ENCODE data around the gene FLT1.

Gene FLT1

DNA sequence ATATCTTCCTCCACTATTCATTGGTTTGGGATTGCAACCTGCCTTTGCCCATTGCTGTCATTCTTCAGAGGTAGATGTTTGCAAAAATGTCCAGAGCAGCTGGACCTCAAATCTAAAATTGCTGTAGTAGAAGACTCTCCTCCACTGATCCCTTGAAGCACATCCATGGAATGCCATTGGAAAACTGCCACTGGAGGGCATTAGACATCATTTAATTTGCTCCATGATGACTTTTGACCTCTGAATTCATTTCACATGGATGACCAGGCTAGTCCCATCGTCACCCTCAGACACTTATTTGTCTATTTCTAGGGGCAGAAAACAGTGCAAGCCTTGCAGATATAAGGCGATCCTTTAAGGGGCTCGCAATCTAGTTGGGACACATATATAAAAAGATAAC lies 33.9 kb upstream of the FLT1 start:
- DNase-seq = no peak

DNA sequence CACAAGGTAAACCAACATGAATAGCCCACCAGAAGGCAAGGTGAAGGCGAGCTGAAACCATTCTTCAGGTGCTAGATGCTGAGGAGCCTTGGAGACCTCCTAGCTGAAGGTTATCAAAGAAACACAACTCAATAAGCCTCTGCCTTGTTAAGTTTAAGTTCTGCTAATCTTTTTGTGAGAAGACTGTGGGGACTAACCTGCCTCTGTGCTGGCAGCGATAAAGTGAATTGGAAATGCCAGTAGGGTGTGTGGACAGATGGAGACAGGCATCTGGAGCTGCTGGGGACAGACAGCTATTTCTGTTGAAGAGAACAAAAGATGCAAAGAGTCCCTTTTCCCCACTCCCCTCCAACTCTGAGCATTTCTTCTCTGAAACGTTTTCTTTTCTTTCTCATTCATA lies 33.5 kb upstream of the FLT1 start:
- DNase-seq = no peak

DNA sequence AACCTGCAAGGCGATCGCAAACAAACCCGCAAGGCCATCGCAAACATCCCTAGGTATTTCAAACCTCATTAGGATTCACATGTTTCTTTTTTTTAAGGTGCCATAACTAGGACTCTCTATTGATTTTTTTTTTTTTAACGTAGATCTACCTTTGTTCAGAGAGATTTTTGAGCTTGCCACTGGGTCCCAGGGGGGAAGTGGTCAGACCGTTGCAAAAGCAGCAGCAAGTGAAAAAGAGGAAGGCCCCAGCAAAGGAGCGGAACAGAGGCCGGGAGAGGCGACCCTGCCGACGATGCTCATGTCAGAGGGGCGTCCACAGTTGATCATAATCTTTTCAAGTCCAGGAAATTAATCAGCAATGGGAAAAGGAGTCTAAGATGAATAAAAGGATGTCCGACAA lies 32.7 kb upstream of the FLT1 start:
- peak; percentile 70 to 86 (median 84) for DNase-seq

DNA sequence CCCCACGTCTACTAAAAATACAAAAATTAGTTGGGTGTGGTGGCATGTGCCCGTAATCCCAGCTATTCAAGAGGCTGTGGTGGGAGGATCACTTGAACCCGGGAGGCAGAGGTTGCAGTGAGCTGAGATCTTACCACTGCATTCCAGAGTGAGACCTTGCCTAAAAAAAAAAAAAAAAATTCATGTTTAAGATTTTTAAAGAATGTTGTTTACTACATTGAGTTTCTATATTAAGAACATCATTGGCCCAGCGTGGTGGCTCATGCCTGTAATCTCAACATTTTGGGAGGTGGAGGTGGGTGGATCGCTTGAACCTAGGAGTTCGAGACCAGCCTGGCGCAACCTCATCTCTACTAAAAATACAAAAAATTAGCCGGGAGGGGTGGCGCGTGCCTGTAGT lies 31.9 kb upstream of the FLT1 start:
- no peak for DNase-seq

DNA sequence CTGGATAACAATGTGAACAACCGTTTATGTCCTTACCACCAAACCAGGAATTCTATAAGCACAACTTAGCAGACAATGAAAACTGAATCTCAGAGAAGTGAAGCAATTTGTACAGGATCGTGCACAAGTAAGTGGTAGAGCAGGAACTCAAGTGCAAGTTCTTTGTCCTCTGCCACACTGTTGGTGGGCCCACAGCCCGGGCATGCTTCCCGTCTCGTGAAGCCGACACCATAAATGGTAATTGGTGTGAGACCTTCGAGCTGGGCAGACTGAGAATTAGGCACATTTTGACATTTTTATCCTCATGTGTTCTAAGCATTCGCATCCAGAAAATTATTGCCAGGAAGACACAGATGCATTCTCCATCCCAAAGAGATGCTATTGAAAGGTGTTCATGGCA lies 27.9 kb upstream of the FLT1 start:
- no peak for DNase-seq

DNA sequence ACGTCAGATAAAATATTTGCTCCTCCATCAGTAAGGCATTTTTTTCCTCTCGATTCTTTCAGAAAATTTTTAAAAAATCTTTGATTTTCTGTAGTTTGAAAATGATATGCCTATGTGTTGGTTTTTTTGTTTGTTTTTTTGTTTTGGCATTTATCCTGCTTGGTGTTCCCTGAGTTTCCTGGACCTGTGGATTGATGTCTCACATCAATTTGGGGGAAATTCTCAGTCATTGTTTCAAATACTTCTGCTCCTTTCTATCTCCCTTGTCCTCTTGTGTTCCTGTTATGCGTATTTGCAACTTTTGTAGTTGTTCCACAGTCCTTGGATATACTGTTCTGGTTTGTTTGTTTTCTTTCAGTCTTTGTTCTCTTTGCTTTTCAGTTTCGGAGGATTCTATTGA lies 18.8 kb upstream of the FLT1 start:
- DNase-seq = no peak

DNA sequence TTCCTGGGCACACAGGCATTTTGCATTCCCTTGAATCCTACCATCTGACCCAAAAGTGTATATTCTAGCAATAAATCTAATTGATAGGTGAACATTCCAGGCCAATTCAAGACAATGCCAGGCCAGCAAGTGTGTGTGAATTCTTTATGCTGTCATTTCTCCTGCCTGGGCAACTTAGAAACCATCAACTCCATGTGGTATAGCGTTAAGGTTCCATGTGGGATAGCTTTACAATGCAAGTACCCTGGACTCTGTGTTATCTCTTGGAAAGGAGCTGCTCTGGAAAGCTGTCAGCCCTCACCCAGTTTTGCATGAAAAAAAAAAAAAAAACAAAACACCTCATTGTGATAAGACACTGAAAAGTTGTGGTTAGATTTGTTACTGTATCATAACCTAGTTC lies 15.6 kb upstream of the FLT1 start:
- DNase-seq = no peak

DNA sequence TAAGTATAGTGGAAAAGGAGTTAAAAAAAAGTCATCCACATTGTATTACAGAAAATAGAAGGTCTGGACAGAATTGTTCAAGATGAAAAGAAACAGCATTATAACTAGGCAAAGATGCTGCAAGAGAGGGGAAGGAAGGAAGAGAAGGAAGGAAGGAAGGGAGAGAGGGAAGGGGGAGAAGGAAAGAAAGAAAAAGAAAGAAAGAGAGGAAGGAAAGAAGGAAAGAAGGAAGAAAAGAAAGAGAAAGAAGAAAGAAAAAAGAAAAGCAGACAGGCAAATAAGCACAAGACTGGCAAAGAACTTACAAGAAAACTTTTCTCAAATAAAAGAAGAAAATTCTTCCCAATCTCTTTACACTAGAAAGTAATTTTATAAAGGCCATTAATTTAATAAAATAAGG lies 15.1 kb upstream of the FLT1 start:
- DNase-seq = no peak

DNA sequence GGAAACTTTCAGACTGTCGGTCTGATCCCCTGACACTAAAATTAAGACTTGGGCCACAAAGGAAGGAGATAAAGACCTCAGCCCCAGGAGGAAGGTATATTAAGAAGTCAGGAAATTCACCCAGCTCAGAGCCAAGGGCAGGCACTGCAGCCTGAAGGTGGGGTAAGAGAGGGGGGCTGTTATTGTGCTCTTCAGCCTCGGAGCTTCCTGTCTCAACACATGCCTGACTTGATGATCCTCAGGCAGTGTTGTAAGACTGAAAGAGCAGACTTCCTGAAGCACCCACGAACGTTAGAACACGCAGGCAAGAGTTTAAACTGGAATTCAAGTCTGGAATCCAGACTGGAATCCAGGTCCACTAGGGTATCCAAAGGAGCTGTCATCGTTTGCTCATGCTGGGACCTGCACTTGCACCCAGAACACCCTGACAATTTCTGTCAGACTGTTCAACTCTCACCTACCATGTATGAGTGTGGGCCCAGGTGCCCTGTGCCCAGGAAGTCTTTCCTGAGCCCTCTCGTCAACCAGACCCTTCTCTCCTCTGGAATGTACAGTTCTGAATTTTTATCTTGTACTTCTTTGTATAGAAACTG lies 10.7 kb upstream of the FLT1 start:
- peak; percentile 46 to 73 (median 68) for DNase-seq

DNA sequence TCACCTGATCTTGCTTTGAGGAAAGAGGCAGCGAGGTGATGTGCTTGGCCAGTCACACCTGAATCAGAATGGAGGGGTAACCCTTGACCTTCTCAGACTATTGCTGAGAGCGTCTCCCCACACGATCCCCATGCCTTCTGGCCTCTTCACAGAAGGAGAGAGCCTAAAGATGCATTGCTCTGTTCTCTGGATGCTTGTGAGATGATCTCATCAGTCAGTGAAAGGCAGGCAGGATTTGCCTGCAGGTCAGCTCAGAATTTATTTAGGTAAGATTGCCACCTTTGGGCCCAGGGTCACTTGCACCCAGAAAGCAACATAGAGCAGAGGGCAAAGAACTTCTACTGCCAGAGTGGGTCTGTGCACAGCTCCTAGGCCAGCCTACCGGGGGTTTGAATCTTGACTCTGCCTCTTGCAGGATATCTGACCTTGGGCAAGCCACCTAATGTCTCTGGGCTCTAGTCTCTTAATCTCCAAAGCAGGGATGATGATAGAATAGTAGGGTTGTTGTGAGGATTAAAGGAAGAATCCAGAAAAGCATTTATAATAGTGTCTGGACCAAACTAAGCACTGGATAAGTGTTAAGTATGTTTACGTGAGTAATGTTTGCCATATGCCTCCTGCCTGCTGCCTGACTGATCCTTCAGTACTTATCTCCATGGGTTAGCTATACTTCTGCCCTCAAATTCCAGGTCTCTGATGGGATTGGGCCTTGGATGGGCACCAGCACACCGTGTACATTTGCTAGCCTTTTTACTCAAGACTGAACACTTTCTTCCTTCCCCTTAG lies 8.4 kb upstream of the FLT1 start:
- DNase-seq = no peak

DNA sequence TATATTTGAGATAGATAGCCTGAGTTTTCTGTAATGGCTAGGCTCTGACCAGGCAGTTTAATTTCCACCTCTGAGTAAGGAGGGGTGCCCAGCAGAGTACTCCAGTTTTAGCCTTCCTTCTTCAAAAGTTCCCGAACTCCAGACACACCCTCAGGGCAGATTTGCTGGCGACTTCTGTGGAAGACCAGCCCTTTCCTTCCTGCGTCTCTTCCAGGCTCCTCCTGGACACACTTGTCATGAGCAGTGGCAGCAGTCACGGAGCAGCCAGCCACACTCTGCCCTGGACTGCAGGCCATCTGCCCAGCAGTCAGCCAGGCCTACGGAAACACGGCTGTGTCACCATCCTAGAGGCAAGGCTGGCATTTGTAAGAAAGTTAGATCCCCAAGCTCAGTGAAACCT lies 6.6 kb upstream of the FLT1 start:
- DNase-seq = no peak

DNA sequence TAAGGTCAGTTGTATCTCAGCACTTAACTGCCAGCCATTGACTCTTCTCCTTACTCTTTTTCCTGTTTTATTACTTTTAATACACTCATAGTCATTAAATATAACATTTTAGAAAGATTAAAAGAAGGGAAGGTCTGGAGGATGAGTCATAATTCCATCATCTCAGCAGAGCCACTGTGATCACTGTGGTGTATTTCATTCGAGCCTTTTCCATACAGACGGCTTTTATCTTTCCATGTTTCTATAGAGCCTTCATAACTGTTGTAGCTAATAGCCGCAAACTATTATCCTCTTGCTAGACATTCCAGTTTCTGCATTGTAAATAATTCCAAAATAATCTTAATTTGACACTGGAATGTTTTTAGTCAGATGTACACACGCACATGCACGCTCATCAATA lies 4.7 kb upstream of the FLT1 start:
- no peak for DNase-seq

DNA sequence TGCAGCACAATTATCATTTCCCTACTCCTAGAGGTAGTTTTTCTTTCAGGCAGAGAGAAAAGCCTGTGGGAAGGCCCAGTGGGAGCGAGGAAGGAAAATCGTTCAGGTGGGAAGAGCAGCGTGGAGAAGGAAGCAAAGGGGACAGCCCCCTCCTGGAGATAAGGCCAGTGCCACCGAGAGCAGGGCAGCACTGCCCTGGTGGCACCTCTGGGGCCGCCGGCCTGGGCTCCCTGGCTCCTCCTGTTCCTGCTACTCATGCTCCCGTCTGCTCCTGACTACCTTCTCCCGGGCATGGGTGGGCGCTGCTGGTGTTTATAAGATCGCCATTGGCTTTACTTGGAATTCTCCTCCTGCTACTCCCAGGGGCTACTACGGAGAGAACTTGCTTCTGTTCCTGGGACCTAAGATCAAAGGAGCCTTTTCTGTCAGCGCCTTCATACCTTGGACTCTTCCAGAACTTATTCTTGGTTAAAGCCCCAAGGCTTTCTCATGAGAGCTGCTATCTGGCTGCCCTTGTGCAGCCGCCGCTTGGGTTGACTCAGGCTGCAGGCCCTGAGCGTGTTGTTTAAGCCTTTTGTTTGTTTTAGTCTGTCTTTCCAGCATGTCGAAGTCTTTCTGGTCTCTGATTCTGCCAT lies 3.7 kb upstream of the FLT1 start:
- DNase-seq = no peak

DNA sequence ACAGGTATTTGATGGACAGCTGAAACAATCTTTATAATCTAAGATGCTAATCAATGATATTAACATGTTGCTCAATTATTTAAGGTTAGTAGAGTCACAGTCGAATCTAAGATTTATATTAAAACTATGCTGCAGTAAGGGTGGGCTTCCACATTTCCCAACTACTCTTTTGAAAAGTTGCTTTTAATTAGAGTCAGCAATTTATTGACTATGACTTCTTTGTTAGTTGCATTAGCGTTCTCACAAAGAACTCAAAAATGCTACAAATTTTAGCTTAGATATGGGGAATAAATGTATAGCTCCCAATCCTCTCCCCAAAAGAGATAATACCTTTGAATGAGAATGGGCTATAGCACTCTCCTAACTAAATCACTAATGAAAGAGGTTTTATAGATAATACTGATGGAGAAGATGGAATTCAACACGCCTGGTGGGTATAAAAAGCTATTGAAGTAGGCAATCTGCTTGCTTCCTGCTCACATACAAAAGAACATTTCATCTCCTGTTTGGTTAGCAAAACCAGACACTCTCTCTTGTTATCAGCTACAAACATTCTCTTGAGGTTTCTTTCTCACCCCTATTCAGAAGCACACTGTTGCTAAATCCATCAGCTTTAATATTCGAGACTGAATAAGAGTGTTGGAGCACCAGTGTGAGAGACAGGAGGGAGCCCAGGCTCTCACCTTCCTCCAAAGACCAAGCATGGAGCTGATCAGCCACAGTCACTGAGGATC lies 2.4 kb upstream of the FLT1 start:
- DNase-seq = no peak

DNA sequence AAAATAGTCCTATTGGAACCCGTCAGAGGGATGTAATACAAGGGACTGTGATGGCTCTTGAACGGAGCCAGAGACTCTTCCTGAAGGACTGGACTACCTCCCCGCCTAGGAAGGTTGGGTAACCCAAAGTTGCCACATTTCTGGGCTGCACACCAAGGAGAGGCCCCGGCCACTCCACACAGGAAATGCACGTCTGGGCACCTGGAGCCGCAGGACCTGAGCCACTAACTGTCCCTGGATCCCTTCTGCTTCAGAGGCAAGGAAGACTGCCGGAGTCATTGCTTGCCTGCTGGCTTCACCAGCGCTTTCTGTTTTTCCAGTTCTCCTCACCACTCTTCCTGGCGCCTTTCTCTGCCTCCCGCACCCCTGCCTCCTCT lies 1.2 kb upstream of the FLT1 start:
- DNase-seq = no peak

DNA sequence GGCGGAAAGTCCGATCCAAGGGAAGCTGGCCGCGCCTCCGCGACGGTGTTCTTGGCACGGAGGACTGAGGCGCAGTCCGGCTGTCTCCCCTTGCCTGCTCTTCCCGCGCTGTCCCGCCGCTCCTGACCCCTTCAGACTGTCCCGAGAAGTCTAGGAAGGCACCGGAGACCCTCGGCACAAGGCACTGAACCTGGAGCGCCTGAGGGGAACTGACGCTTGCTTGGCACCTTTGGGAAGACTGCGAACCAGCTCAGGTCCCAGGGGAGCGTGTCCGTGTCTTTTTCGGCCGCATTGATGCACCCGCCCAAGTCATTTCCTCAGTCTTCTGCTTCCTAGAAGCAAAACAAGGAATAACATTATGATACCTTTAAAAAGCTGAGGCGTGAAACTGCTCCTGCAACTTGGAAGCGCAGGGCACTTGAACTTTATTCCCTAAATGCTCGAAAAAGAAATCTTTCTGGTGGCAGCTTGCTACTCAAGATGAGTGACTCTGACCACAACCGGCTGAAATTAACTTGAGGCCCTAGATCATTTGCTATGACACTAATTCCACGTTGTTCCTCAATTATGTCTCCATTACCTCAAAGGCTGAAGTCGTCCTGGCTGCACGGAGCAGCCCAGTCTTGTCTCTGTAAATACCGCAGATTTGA lies 735 bp upstream of the FLT1 start:
- peak; percentile 23 to 65 (median 56) for DNase-seq

DNA sequence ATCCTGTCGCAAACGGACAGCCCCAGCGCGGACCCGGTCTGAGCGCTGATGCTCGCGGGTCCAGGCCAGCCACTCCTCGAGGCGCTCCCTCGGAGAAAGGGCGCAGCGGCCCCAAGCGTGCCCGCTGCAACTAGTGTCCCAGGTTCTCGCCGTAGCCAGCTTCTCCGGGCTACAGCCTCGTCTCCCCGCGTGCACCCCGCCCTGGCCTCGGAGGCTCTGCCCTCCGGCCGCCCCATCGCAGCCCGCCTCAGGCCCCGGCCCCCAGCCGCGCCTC lies 487 bp downstream of the FLT1 start:
- DNase-seq = peak in 3 of 4 experiments; percentile 24 to 48 (median 46)

DNA sequence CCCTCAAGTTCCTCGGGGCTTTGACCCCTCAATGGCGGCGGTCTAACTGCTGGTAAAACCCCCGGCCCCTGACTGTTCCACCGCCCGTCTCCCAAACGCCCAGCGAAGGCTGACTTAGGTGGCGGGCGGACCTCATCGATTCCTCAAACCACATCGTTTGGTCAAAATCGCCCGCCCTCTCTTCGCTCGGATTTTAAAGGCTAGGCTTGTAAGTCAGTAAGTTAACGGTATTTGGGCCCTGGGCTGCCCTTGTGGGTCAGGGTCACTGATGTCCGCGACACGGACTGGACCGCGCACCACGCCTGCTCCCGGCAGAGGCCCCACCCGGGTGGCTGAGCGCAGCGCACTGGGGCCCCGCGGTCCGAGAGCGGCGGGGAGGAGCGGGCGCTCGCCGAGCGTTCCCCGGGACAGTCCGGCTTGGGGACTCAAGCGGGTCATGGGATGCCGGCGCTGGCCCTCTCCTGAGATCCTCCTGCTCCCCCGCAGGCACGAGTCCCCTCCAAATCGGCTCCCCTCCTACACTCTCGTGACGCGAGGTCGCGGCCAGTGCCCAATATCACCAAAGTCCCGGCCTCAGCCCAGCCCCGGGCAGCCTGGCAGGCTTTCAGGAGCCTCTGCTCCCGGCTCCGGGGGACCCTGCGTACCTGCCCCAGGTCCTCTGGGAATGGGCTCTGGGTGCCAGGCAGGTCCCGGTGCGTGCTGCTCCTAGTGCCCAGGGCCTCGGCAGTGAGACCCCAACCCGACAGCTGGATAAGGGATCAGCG lies 1.0 kb downstream of the FLT1 start:
- DNase-seq = peak; percentile 56 to 73 (median 66)

DNA sequence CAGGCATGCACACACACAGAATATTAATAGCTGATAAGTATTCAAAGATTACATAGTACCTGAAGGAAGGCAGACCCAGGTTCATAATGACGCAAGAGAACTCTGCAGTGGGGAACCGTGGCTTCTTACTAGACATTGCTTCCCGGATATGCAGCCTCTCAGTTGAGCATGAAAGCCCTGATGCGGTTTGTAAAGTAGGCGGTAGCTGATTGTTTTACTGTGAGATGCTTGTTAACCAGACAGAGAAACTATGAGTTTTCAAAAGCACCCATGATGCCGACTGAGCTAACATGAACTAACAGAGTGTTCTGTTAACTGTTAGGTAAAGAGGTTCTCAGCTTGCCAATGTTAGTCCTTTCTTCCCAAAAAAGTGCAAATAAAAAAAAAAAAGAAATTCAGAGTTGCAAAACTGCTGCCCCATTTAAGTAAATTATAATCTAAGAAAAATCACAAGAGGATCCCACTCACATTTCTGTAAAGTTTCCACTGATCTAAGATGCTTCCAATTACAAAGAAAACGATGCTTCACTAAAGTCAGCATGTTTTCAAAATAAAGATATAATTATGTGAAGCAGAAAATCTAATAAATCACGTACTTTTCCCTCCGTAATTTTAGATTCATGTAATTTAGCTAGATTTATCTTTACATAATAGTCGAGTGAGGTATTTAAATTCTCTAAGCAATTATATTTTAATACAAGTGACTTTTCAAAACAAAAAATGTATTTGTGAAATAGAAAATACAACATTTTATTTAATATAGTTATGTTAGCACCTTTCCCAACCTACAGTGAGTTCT lies 2.2 kb downstream of the FLT1 start:
- no peak for DNase-seq

DNA sequence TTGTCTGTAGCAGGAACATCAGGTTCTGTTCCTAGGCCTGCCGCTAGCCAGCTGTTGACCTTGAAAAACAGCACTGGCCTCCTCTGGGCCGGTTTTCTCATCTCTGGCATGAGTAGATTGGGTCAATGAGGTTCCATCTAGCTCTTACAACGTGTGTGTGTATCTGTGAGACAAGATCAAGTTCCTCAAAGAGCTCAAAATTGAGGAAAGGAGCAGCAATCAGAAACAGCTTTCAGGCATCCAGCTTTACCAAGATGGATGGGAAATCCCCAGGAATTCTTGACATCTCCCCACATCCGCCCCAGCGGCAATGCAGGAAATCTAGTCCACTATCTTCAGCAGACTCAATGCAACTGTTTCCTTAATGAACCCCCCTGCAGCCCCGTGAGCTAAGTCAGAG lies 4.9 kb downstream of the FLT1 start:
- DNase-seq = peak in 3 of 4 experiments; percentile 16 to 33 (median 32)

DNA sequence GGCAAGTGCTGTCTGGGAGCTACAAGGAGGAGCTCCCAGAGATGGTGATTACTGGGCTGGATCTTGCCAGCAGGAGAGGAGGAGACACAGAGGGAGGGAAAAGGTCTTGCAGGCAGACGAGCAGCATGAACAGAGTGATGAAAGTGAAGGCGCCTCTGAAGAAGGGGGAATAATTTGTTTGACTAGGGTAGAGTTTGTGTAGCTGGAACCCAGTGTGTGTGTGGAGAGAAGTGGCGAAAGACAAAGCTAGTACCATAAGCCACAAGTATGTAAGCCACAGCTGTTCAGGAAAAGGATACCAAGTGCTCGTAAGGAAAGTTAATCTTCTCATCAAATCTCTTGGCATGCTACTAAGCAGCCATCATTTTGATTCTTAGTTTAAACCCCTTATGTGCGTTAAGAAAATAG lies 5.4 kb downstream of the FLT1 start:
- no peak for DNase-seq

Measured in suppressor macrophage (primary cell).